SK-N-SH (cell line): Measurements from ENCODE around the gene TOM1L1. TPM values are rescaled to one million over a fixed set of nuclear protein-coding genes. Genes with fewer than 3 reads are reported as not detected.
A peak's percentile ranks its signal among the peaks of the same experiment; 100 is the strongest.

Source experiments
- CTCF ChIA-PET: fragments of 300-600, 350-600 bp; formaldehyde crosslinking; extraction: SDS; loops from one replicate; lab custom pipeline; 2021; lab: Yijun Ruan, JAX
- POLR2A ChIA-PET: fragments of 350-600 bp; sonication (Branson Sonifier 250); formaldehyde crosslinking; extraction: SDS; loops from one replicate; lab custom pipeline; 2020; ENCODE audit warnings: antibody characterized with exemption, inconsistent platforms; lab: Yijun Ruan, JAX
- DNase-seq: peaks from one replicate; pipeline ENCODE4 v3.0.0; 2012
- H2AFZ ChIP-seq: fragments of 200-600 bp; sonication (generic); 2 replicates; pipeline ENCODE4 v1.8.1; 2016; ENCODE audit warnings: antibody characterized with exemption, mild to moderate bottlenecking, low read depth
- H3F3A ChIP-seq: fragments of 200-600 bp; sonication (generic); replicated peaks from 2 replicates; pipeline ENCODE3; 2016; ENCODE audit warnings: antibody characterized with exemption, mild to moderate bottlenecking; ENCODE audit not compliant: insufficient read depth
- H3K27ac ChIP-seq, 2 experiments: fragments of 200-500 bp in 1 of 2; fragments of 200-600 bp in 1 of 2; sonication (Bioruptor generic) in 1 of 2; sonication (generic), shearing (Covaris generic) in 1 of 2; 2 replicates each; pipeline versions ENCODE4 v1.5.1 to v1.6.1; 2014 to 2016; ENCODE audit warnings: low read depth in 2 of 2, inconsistent platforms in 1 of 2, low read length in 1 of 2, mild to moderate bottlenecking in 1 of 2, mixed read lengths in 1 of 2
- H3K27me3 ChIP-seq: fragments of 200-600 bp; sonication (generic), shearing (Covaris generic); 2 replicates; pipeline ENCODE4 v1.6.1; 2016; ENCODE audit warnings: mixed run types; ENCODE audit not compliant: insufficient read depth
- H3K36me3 ChIP-seq, 2 experiments: fragments of 200-500 bp in 1 of 2; fragments of 200-600 bp in 1 of 2; sonication (Bioruptor generic) in 1 of 2; sonication (generic) in 1 of 2; replicated peaks in 1 of 2; 2 replicates each; pipeline versions ENCODE3 to v1.5.1; 2014 to 2016; ENCODE audit warnings: low read length in 1 of 2, mild to moderate bottlenecking in 1 of 2; ENCODE audit not compliant: insufficient read depth in 2 of 2, control insufficient read depth in 1 of 2
- H3K4me1 ChIP-seq, 2 experiments: fragments of 200-500 bp in 1 of 2; fragments of 200-600 bp in 1 of 2; sonication (Bioruptor generic) in 1 of 2; sonication (generic), shearing (Covaris generic) in 1 of 2; 2 replicates each; pipeline versions ENCODE4 v1.5.1 to v1.6.1; 2014 to 2016; ENCODE audit warnings: low read depth in 1 of 2, low read length in 1 of 2, mixed run types in 1 of 2; ENCODE audit not compliant: insufficient read depth in 2 of 2, control insufficient read depth in 1 of 2
- H3K4me2 ChIP-seq: fragments of 200-600 bp; sonication (generic), shearing (Covaris generic); 2 replicates; pipeline ENCODE4 v1.6.1; 2017; ENCODE audit warnings: mixed run types
- H3K4me3 ChIP-seq, 2 experiments: fragments of 200-500 bp in 1 of 2; fragments of 200-600 bp in 1 of 2; sonication (Bioruptor generic) in 1 of 2; sonication (generic), shearing (Covaris generic) in 1 of 2; 2 replicates each; pipeline versions ENCODE4 v1.5.1 to v1.8.1; 2014 to 2016; ENCODE audit warnings: low read depth in 2 of 2, inconsistent platforms in 1 of 2, low read length in 1 of 2, mild to moderate bottlenecking in 1 of 2, mixed read lengths in 1 of 2, moderate library complexity in 1 of 2
- H3K79me2 ChIP-seq: fragments of 200-600 bp; sonication (generic); 2 replicates; pipeline ENCODE4 v1.8.1; 2017; ENCODE audit warnings: mild to moderate bottlenecking; ENCODE audit not compliant: insufficient read depth
- H3K9ac ChIP-seq: fragments of 200-600 bp; sonication (generic); 2 replicates; pipeline ENCODE4 v1.6.1; 2017; ENCODE audit warnings: mixed run types
- H3K9me2 ChIP-seq: fragments of 200-600 bp; sonication (generic); 2 replicates; pipeline ENCODE4 v1.6.1; 2017; ENCODE audit warnings: mixed run types
- H3K9me3 ChIP-seq: fragments of 200-600 bp; sonication (generic); 2 replicates; pipeline ENCODE4 v1.6.1; 2017; ENCODE audit warnings: mixed run types, mild to moderate bottlenecking, moderate library complexity
- H4K20me1 ChIP-seq: fragments of 200-600 bp; sonication (generic); 2 replicates; pipeline ENCODE4 v1.6.1; 2017; ENCODE audit warnings: mild to moderate bottlenecking, mixed run types; ENCODE audit not compliant: insufficient read depth
- EZH2phosphoT487 ChIP-seq: fragments of 200-600 bp; sonication (generic); IDR thresholded peaks from 2 replicates; pipeline ENCODE4 v1.6.1; 2017; ENCODE audit warnings: low read depth, mixed run types, mild to moderate bottlenecking, antibody characterized with exemption, moderate library complexity, borderline replicate concordance
- GABPA ChIP-seq: IDR thresholded peaks from 2 replicates; pipeline ENCODE4 v1.4.0; 2012; ENCODE audit warnings: low read depth, mild to moderate bottlenecking
- JUND ChIP-seq: IDR thresholded peaks from 2 replicates; pipeline ENCODE4 v1.4.0; 2012
- POLR2AphosphoS5 ChIP-seq: IDR thresholded peaks from 2 replicates; pipeline ENCODE4 v1.6.1; 2012; ENCODE audit warnings: low read depth, low read length
- RCOR1 ChIP-seq: fragments of 150-350 bp; IDR thresholded peaks from 2 replicates; pipeline ENCODE4 v1.6.1; 2017; ENCODE audit warnings: antibody characterized with exemption, low read length
- RFX5 ChIP-seq: IDR thresholded peaks from 2 replicates; pipeline ENCODE4 v1.6.1; 2012; ENCODE audit warnings: mild to moderate bottlenecking, improper control_type of control experiment, low read length
- RXRA ChIP-seq: IDR thresholded peaks from 2 replicates; pipeline ENCODE4 v1.4.0; 2012; ENCODE audit warnings: low read depth, mild to moderate bottlenecking, borderline replicate concordance
- TEAD4 ChIP-seq: IDR thresholded peaks from 2 replicates; pipeline ENCODE4 v1.4.0; 2012; ENCODE audit warnings: mild to moderate bottlenecking, borderline replicate concordance; ENCODE audit not compliant: insufficient read depth
- WGBS: methylation state at CpG from one replicate; pipeline ENCODE4 v1.1.6; 2017; ENCODE audit warnings: low lambda C conversion rate; 5-methylcytosine and 5-hydroxymethylcytosine counted together
- polyA plus RNA-seq, 3 experiments: library from polyadenylated mRNA; depleted of rRNA; stranded (reverse); fragments of >200 nt; gene quantifications; 2 replicates each; pipeline ENCODE4 v1.2.3, GENCODE V29; 2012
- TF ChIP-seq, protein P1 (sequence below): fragments of 150-350 bp; IDR thresholded peaks from 2 replicates; pipeline ENCODE4 v1.6.1; 2016; ENCODE audit warnings: mild to moderate bottlenecking, low read depth, low read length
- TF ChIP-seq, protein P2 (sequence below): fragments of 150-350 bp; IDR thresholded peaks from 2 replicates; pipeline ENCODE4 v1.6.1; 2017; ENCODE audit warnings: antibody characterized with exemption, low read length, low read depth, borderline replicate concordance

TOM1L1 gene
- polyA plus RNA-seq, 1 of the 3 experiments (the other 2 are of a cell fraction), result 46.5 TPM

- Histone ChIP-seq H3K9me2 (no peaks in the 10 kb centered on the region), H3K4me3 (no peak overlapping the region), H3K36me3 (no peaks in the 10 kb centered on the region), H3K4me2 (no peak overlapping the region), H3K9ac (no peak overlapping the region), H3F3A (no peaks in the 10 kb centered on the region), H3K27me3 (no peaks in the 10 kb centered on the region), H2AFZ (no peak overlapping the region), H3K9me3 (no peaks in the 10 kb centered on the region), H4K20me1 (no peaks in the 10 kb centered on the region), H3K4me1 (peaks cover 0 to 26% of the 10 kb centered on the region in 2 experiments; a peak in 2 of 4 replicates), H3K79me2 (peaks cover 55% of the 10 kb centered on the region), H3K27ac (no peak overlapping the region)
- TF ChIP-seq EZH2phosphoT487 (no peak), GABPA (no peak)
- POLR2A ChIA-PET, result no interaction called here
- 94% methylated on average over 3 of the region's 3 CpGs for WGBS
- no peak for DNase-seq
- CTCF ChIA-PET, result interaction anchor here (1.0 kb wide), 1 partner anchor 385 kb away, joined by 4 read pairs; no protein-coding TSS in a partner anchor
Observed at GRCh38 chr17:54971901-54972300, 71.2 kb downstream of the TOM1L1 start.

GRCh38 chr17:54972406-54973138, 71.9 kb downstream of the TOM1L1 start:
- H4K20me1 ChIP-seq, result no peaks in the 10 kb centered on the region
- H3K4me1 ChIP-seq, result peaks cover 0 to 22% of the 10 kb centered on the region in 2 experiments; a peak in 2 of 4 replicates
- H3F3A ChIP-seq, result no peaks in the 10 kb centered on the region
- no peaks in the 10 kb centered on the region for H3K9me2 ChIP-seq
- POLR2A ChIA-PET, result no interaction called here
- H3K79me2 ChIP-seq, result peaks cover 49% of the 10 kb centered on the region
- no peak overlapping the region for H2AFZ ChIP-seq
- no peak overlapping the region for H3K9ac ChIP-seq
- H3K36me3 ChIP-seq, result no peaks in the 10 kb centered on the region
- CTCF ChIA-PET, result interaction anchor here (0.5 to 2.5 kb wide), 6 partner anchors 16 to 384 kb away, joined by 3 to 18 read pairs (median 3); no protein-coding TSS in a partner anchor
- no peak overlapping the region for H3K4me3 ChIP-seq
- no peak for DNase-seq
- no peaks in the 10 kb centered on the region for H3K27me3 ChIP-seq
- H3K27ac ChIP-seq, result peak overlapping the region in 1 of 2 experiments; percentile 29; a peak in 1 of 4 replicates
- WGBS, result 77% methylated on average over 3 of the region's 3 CpGs
- H3K9me3 ChIP-seq, result no peaks in the 10 kb centered on the region
- no peak for TF ChIP-seq RXRA
- TF ChIP-seq, protein P1, sequence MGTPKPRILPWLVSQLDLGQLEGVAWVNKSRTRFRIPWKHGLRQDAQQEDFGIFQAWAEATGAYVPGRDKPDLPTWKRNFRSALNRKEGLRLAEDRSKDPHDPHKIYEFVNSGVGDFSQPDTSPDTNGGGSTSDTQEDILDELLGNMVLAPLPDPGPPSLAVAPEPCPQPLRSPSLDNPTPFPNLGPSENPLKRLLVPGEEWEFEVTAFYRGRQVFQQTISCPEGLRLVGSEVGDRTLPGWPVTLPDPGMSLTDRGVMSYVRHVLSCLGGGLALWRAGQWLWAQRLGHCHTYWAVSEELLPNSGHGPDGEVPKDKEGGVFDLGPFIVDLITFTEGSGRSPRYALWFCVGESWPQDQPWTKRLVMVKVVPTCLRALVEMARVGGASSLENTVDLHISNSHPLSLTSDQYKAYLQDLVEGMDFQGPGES, result no peak
- TF ChIP-seq, protein P2, sequence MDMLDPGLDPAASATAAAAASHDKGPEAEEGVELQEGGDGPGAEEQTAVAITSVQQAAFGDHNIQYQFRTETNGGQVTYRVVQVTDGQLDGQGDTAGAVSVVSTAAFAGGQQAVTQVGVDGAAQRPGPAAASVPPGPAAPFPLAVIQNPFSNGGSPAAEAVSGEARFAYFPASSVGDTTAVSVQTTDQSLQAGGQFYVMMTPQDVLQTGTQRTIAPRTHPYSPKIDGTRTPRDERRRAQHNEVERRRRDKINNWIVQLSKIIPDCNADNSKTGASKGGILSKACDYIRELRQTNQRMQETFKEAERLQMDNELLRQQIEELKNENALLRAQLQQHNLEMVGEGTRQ, result no peak
- TF ChIP-seq RCOR1, result no peak
- TF ChIP-seq TEAD4, result no peak
- TF ChIP-seq POLR2AphosphoS5, result no peak
- no peak for TF ChIP-seq RFX5
- no peak for TF ChIP-seq JUND
- no peak overlapping the region for H3K4me2 ChIP-seq
